Activated CD8-positive, alpha-beta T cell treated with anti-CD3 and anti-CD28 coated beads for 36 hours (primary cell): ENCODE results near the gene CRYBA4. TPM values are rescaled to one million over a fixed set of nuclear protein-coding genes. Genes with fewer than 3 reads are reported as not detected.

Experiments used
- ATAC-seq: fragments of 200-7000 bp; cut with Tn5 transposase; one replicate; pipeline ENCODE4 v1.10.0; 2021; ENCODE audit warnings: mild to moderate bottlenecking, moderate library complexity
- CTCF ChIA-PET: fragments of 350-600 bp; sonication (Branson Sonifier 250); formaldehyde crosslinking; loops from one replicate; lab custom pipeline; 2021; ENCODE audit warnings: antibody characterized with exemption; lab: Charles Lee
- POLR2A ChIA-PET: fragments of 350-600 bp; sonication (Branson Sonifier 250); formaldehyde crosslinking; loops from one replicate; lab custom pipeline; 2021; ENCODE audit warnings: antibody characterized with exemption; lab: Charles Lee
- DNase-seq: peaks from one replicate; pipeline ENCODE4 v3.0.0-alpha.2; 2020
- H3K27ac Mint-ChIP-seq: one replicate; pipeline ENCODE4 v1.8.0; 2021; ENCODE audit warnings: mild to moderate bottlenecking, mixed read lengths
- H3K27me3 Mint-ChIP-seq: one replicate; pipeline ENCODE4 v1.8.0; 2021; ENCODE audit warnings: mixed read lengths
- H3K36me3 Mint-ChIP-seq: one replicate; pipeline ENCODE4 v1.8.0; 2021; ENCODE audit warnings: low read depth, mixed read lengths
- H3K4me1 Mint-ChIP-seq: one replicate; pipeline ENCODE4 v1.8.0; 2021; ENCODE audit warnings: low read depth, mixed read lengths
- H3K4me3 Mint-ChIP-seq: one replicate; pipeline ENCODE4 v1.8.0; 2021; ENCODE audit warnings: mild to moderate bottlenecking, moderate library complexity, mixed read lengths
- H3K9me3 Mint-ChIP-seq: one replicate; pipeline ENCODE4 v1.8.0; 2021; ENCODE audit warnings: mixed read lengths
- intact Hi-C: fragments of 100-400 bp; cut with micrococcal nuclease; formaldehyde crosslinking; loops from one replicate; pipeline ENCODE4 v1.10.0; 2022
- total RNA-seq, 2 experiments: library from RNA; stranded (reverse); gene quantifications; one replicate each; pipeline ENCODE4 v1.2.3, GENCODE V29; 2021
- TF ChIP-seq, protein P1 (sequence below): fragments of 200-600 bp; IDR thresholded peaks from one replicate; pipeline ENCODE4 v1.8.0; 2022; ENCODE audit warnings: antibody characterized with exemption, mild to moderate bottlenecking

Gene CRYBA4
- total RNA-seq, 2 experiments from 2014 or later, result not detected

DNA sequence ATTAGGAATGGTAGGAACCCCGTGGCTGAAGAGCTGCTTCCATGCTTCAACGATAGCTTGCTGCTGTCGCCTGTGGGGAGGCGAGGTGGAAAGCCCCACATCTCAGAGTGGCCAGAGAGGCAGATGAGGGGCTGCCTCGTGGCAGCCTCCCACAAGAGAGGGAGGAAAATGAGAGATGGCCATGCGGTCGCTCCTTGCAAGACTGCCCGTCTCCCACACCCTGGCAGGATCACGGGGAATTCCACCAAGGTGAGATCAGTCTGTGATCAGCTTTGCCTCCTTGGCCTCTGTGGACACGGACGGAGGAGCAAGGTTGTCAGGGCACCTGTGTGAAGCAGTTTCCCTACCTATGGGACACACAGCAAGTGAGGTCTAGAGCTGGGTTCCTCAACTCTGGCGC is 3.0 kb downstream of the CRYBA4 start:
- Mint-ChIP-seq H3K4me3 (no peak overlapping the region), H3K36me3 (no peaks in the 10 kb centered on the region), H3K27me3 (no peaks in the 10 kb centered on the region), H3K27ac (no peak overlapping the region), H3K9me3 (no peaks in the 10 kb centered on the region), H3K4me1 (peaks cover 11% of the 10 kb centered on the region)
- ChIA-PET POLR2A (interaction anchor here (0.7 to 2.0 kb wide), 3 partner anchors 13 to 46 kb away, joined by 3 to 7 read pairs (median 3); no protein-coding TSS in a partner anchor), CTCF (interaction anchor here (1.1 to 1.3 kb wide), 3 partner anchors 12 to 143 kb away, joined by 3 to 4 read pairs (median 3); no protein-coding TSS in a partner anchor)
- intact Hi-C loops, result no loop called here
- TF ChIP-seq, protein P1, sequence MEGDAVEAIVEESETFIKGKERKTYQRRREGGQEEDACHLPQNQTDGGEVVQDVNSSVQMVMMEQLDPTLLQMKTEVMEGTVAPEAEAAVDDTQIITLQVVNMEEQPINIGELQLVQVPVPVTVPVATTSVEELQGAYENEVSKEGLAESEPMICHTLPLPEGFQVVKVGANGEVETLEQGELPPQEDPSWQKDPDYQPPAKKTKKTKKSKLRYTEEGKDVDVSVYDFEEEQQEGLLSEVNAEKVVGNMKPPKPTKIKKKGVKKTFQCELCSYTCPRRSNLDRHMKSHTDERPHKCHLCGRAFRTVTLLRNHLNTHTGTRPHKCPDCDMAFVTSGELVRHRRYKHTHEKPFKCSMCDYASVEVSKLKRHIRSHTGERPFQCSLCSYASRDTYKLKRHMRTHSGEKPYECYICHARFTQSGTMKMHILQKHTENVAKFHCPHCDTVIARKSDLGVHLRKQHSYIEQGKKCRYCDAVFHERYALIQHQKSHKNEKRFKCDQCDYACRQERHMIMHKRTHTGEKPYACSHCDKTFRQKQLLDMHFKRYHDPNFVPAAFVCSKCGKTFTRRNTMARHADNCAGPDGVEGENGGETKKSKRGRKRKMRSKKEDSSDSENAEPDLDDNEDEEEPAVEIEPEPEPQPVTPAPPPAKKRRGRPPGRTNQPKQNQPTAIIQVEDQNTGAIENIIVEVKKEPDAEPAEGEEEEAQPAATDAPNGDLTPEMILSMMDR, result no peak
- ATAC-seq (no peak), DNase-seq (no peak)

DNA sequence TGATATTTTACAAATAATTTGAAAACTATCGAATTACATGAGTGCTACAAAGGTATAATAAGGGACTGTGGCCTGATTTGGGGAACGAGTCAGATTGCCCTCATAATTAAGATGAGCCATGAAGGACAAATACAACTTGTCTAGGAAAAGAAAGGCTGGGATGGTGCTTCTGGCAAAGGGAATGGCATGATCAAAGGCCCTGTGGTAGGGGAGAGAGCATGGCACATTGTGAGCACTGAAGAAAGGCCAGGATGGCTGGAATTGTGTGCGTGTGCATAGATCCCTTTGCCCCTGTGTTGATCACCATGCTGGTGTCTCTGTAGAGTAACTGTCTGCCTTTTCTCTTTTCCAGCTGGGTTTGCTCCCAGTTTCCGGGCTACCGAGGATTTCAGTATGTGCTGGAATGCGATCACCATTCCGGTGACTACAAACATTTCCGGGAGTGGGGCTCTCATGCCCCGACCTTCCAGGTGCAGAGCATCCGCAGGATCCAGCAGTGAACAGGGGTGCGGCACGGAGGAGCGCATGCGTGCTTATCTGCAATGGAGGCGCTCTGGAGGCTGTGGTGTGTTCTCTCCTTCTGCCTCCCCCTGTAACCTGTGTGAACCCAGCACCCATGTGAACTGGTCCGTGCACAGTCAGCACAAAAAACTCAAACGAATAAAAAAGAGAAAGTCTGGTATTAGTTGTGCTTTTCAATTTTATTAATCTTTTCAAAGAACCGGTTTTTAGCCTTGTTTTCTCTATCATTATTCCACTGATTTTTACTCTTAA is 8.4 kb downstream of the CRYBA4 start:
- Mint-ChIP-seq H3K27me3 (no peaks in the 10 kb centered on the region), H3K36me3 (no peaks in the 10 kb centered on the region), H3K4me1 (peaks cover 17% of the 10 kb centered on the region), H3K9me3 (peaks cover 2% of the 10 kb centered on the region), H3K4me3 (no peak overlapping the region), H3K27ac (no peak overlapping the region)
- intact Hi-C loops, result no loop called here
- CTCF ChIA-PET, result interaction anchor here (1.0 to 1.2 kb wide), 2 partner anchors 13 to 127 kb away, joined by 3 read pairs; no protein-coding TSS in a partner anchor
- no peak for ATAC-seq
- TF ChIP-seq, protein P1, result no peak
- no peak for DNase-seq
- POLR2A ChIA-PET, result no interaction called here

DNA sequence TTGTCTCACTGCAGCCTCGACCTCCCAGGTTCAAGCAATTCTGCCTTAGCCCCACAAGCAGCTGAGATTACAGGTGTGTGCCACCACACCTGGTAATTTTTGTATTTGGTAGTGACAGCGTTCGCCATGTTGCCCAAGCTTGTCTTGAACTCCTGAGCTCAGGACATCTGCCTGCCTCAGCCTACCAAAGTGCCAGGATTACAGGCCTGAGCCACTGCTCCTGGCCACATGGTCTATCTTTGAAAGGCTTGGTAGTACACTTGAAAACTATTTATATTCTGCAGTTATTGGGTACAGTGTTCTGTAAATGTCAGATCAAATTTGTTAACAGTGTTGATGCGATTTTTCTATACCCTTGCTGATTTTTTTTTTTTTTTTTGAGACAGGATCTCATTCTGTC is 9.5 kb downstream of the CRYBA4 start:
- Mint-ChIP-seq H3K4me3 (no peak overlapping the region), H3K4me1 (peaks cover 17% of the 10 kb centered on the region), H3K36me3 (no peaks in the 10 kb centered on the region), H3K27ac (no peak overlapping the region), H3K9me3 (peaks cover 2% of the 10 kb centered on the region), H3K27me3 (no peaks in the 10 kb centered on the region)
- CTCF ChIA-PET, result interaction anchor here (0.7 to 1.2 kb wide), 4 partner anchors 99 to 265 kb away, joined by 3 to 4 read pairs (median 3); no protein-coding TSS in a partner anchor
- POLR2A ChIA-PET, result interaction anchor here (0.6 kb wide), 1 partner anchor 43 kb away, joined by 3 read pairs; no protein-coding TSS in a partner anchor
- DNase-seq (no peak), ATAC-seq (no peak)
- intact Hi-C loops, result no loop called here
- TF ChIP-seq, protein P1, result no peak

DNA sequence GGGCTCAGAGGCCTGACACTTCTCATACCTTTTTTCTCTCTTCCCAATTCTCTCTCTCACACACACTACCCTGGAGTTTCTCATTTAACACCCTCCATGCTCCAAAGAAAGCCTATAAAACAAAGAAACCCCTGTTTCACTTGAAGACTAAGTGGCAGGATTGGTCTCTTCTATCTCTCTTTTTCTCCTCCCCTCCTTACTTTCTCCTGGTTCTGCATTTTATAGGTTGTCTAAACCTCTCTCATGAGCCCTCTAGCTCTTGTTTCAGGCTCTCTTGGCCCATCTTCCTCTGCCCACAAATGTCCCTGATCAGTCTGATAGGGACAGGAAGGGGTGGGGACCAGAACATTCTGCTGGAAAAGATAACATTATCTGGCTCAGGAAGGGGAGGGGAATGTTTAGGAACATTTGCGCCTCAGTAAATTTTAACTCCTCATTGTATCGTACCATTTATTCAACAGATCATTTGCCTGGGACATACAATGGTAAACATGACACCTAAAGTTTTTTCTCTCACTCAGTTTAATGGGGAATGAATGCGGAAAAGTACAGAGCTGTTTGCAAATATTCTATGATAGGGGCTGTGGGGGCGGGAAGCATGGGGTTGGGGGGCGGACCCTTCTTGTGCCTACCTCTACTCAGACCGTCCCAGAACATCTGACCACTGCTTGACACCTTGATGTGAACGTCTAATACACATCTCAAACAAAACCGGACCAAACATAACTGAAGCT is 10.8 kb downstream of the CRYBA4 start:
- peaks cover 15% of the 10 kb centered on the region for H3K4me1 Mint-ChIP-seq
- no peak for DNase-seq
- H3K27me3 Mint-ChIP-seq, result no peaks in the 10 kb centered on the region
- no peak overlapping the region for H3K27ac Mint-ChIP-seq
- peaks cover 2% of the 10 kb centered on the region for H3K9me3 Mint-ChIP-seq
- CTCF ChIA-PET, result interaction anchor here (0.8 kb wide), 1 partner anchor 9 kb away, joined by 3 read pairs; no protein-coding TSS in a partner anchor
- H3K4me3 Mint-ChIP-seq, result no peak overlapping the region
- intact Hi-C loops, result no loop called here
- TF ChIP-seq, protein P1, result no peak
- no peak for ATAC-seq
- H3K36me3 Mint-ChIP-seq, result no peaks in the 10 kb centered on the region
- POLR2A ChIA-PET, result interaction anchor here (1.1 kb wide), 2 partner anchors 10 to 35 kb away, joined by 4 to 5 read pairs; no protein-coding TSS in a partner anchor
